Measurements from ENCODE around the gene CTSD. TPM values are rescaled to one million over a fixed set of nuclear protein-coding genes. Genes with fewer than 3 reads are reported as not detected.

The CTSD gene
- total RNA-seq, 1 experiment from 2014 or later, result 367 TPM

DNA sequence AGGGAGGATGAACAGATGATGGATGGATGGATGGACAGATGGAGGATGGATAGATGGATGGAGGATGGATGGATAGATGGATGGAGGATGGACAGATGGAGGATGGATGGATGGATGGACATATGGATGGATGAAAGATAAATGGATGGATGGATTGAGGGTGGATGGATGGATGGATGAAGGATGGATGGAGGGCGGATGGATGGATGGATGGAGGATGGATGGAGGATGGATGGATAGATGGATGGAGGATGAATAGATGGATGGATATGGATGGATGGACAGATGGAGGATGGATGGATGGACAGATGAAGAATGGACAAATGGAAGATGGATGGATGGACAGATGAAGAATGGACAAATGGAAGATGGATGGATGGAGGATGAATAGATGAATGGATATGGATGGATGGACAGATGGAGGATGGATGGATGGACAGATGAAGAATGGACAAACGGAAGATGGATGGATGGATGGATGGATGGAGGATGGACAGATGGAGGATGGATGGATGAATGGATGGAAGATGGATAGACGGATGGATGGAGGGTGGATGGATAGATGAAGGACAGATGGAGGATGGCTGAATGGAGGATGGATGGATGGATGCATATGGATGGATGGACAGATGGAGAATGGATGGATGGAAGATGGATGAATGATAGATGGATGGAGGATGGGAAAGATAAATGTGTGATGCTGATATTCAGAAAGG is 20.7 kb downstream of the CTSD start:
- peaks cover 18% of the 10 kb centered on the region for H3K27me3 Mint-ChIP-seq (ENCODE audit: insufficient read depth, unreplicated experiment)
- H3K36me3 Mint-ChIP-seq (ENCODE audit: insufficient read depth, unreplicated experiment), result peaks cover 6% of the 10 kb centered on the region
- TF ChIP-seq CTCF (IDR thresholded peaks at IDR 0.05; ENCODE audit: unreplicated experiment), result no peak
- BruUV-seq (replicated peaks), result no TSS peak
- no peaks in the 10 kb centered on the region for H3K9me3 Mint-ChIP-seq (ENCODE audit: unreplicated experiment)
- DNase-seq (ENCODE audit: unreplicated experiment), result no peak
- H3K4me3 Mint-ChIP-seq (ENCODE audit: unreplicated experiment), result no peak overlapping the region
- ChIA-PET POLR2A (interaction anchor here (0.6 to 1.3 kb wide), 4 partner anchors 7 to 346 kb away, joined by 3 to 7 read pairs (median 4); no protein-coding TSS in a partner anchor), CTCF (interaction anchor here (1.0 kb wide), 1 partner anchor 179 kb away, joined by 3 read pairs; no protein-coding TSS in a partner anchor)
- intact Hi-C loops (cut with micrococcal nuclease), result no loop called here
- peaks cover 6% of the 10 kb centered on the region for H3K4me1 Mint-ChIP-seq (ENCODE audit: insufficient read depth, unreplicated experiment)
- no peak overlapping the region for H3K27ac Mint-ChIP-seq (ENCODE audit: low read depth, unreplicated experiment)

- no TSS peak for BruUV-seq (replicated peaks)
- CTCF ChIA-PET, result no interaction called here
- TF ChIP-seq CTCF (IDR thresholded peaks at IDR 0.05; ENCODE audit: unreplicated experiment), result no peak
- Mint-ChIP-seq H3K4me1 (ENCODE audit: insufficient read depth, unreplicated experiment) (peaks cover 6% of the 10 kb centered on the region), H3K9me3 (ENCODE audit: unreplicated experiment) (no peaks in the 10 kb centered on the region), H3K4me3 (ENCODE audit: unreplicated experiment) (no peak overlapping the region), H3K36me3 (ENCODE audit: insufficient read depth, unreplicated experiment) (peaks cover 6% of the 10 kb centered on the region), H3K27ac (ENCODE audit: low read depth, unreplicated experiment) (no peak overlapping the region), H3K27me3 (ENCODE audit: insufficient read depth, unreplicated experiment) (peaks cover 18% of the 10 kb centered on the region)
- DNase-seq (ENCODE audit: unreplicated experiment), result no peak
- POLR2A ChIA-PET, result interaction anchor here (0.6 to 1.1 kb wide), 3 partner anchors 20 to 347 kb away, joined by 3 to 7 read pairs (median 4); no protein-coding TSS in a partner anchor
- intact Hi-C loops (cut with micrococcal nuclease), result no loop called here
Measured at GRCh38 chr11:1742371-1742770, 21.4 kb downstream of the CTSD start.

GRCh38 chr11:1741741-1742140 is 22.0 kb downstream of the CTSD start:
- CTCF ChIA-PET, result no interaction called here
- intact Hi-C loops (cut with micrococcal nuclease), result no loop called here

More at GRCh38 chr11:1741741-1742140, 22.0 kb downstream of the CTSD start:
- Mint-ChIP-seq H3K9me3 (ENCODE audit: unreplicated experiment) (peaks cover 3% of the 10 kb centered on the region), H3K4me3 (ENCODE audit: unreplicated experiment) (no peak overlapping the region), H3K27me3 (ENCODE audit: insufficient read depth, unreplicated experiment) (peaks cover 21% of the 10 kb centered on the region), H3K27ac (ENCODE audit: low read depth, unreplicated experiment) (no peak overlapping the region), H3K36me3 (ENCODE audit: insufficient read depth, unreplicated experiment) (peaks cover 6% of the 10 kb centered on the region), H3K4me1 (ENCODE audit: insufficient read depth, unreplicated experiment) (peaks cover 6% of the 10 kb centered on the region)
- BruUV-seq (replicated peaks), result no TSS peak
- DNase-seq (ENCODE audit: unreplicated experiment), result no peak
- TF ChIP-seq CTCF (IDR thresholded peaks at IDR 0.05; ENCODE audit: unreplicated experiment), result no peak
- POLR2A ChIA-PET, result interaction anchor here (0.9 to 1.1 kb wide), 2 partner anchors 21 to 48 kb away, joined by 4 to 7 read pairs; no protein-coding TSS in a partner anchor
